ENCODE data around the gene ZNF701.

The ZNF701 gene
- long read RNA-seq, result 0 reads

DNA sequence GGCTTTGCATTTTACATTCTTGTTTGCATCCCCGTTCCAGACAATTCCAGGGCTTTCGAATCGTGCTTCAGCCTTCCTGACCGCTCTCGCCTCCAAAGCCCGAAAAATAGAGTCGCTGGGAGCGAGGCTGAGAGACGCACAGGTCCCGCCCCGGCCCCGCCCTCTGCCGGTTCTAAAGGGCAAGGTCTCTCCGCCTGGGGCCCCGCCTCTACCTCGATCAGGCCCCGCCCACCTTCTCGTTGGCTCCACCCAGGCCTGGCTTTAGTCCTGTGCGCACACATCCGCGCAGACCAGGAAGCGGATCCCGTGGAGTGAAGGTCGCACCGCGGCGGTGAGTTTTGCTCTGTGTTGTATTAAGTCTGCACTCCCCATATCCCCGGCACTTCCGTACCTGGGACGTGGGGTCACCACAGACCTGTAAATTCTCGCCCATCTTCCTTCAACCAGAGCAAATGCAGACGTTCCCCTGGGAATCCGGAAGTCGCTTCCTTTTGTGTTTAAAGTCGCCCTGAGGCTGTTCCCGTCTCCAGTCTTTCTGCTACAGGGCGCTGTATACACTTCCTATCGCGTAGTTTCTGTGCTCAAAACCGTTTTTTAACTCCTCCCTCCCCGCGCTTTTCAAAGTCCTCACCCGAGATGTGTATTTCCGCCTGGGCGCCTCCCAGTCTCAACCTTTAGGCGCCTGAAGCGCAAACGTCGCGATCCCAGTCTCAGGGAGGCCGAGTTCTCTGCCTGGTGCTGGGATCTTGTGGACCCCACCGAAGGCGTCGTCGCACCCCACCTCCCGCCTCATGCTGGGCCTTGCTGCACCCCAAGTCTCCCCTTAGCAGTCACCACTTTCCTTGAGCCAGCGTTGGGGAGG lies at the start of gene ZNF701:
TSS of gene ZNF701 (plus strand) at position 288 of the 862 bp plus-strand sequence. CDS start 3,861 bp downstream, outside the sequence.
- DNase-seq (ENCODE audit: low read depth in 1 of 2, low spot score in 1 of 2), result peak; percentile 86 to 94
- Histone ChIP-seq H3K4me3 (replicated peaks; ENCODE audit: insufficient read depth, low read length) (peak within 1 kb of the TSS; percentile 55), H3K27me3 (ENCODE audit: insufficient read depth, poor library complexity, severe bottlenecking) (no peaks in the 10 kb centered on the region), H3K27ac (replicated peaks) (peak within 1 kb of the TSS; percentile 86)
- no peak for TF ChIP-seq GABPA (IDR thresholded peaks at IDR 0.05; ENCODE audit: low read depth)
- peak; percentile 56; the same call in 1 of the 2 replicates for TF ChIP-seq SPI1 (IDR thresholded peaks at IDR 0.05; ENCODE audit: borderline replicate concordance, low read depth)
- TF ChIP-seq, protein P1, sequence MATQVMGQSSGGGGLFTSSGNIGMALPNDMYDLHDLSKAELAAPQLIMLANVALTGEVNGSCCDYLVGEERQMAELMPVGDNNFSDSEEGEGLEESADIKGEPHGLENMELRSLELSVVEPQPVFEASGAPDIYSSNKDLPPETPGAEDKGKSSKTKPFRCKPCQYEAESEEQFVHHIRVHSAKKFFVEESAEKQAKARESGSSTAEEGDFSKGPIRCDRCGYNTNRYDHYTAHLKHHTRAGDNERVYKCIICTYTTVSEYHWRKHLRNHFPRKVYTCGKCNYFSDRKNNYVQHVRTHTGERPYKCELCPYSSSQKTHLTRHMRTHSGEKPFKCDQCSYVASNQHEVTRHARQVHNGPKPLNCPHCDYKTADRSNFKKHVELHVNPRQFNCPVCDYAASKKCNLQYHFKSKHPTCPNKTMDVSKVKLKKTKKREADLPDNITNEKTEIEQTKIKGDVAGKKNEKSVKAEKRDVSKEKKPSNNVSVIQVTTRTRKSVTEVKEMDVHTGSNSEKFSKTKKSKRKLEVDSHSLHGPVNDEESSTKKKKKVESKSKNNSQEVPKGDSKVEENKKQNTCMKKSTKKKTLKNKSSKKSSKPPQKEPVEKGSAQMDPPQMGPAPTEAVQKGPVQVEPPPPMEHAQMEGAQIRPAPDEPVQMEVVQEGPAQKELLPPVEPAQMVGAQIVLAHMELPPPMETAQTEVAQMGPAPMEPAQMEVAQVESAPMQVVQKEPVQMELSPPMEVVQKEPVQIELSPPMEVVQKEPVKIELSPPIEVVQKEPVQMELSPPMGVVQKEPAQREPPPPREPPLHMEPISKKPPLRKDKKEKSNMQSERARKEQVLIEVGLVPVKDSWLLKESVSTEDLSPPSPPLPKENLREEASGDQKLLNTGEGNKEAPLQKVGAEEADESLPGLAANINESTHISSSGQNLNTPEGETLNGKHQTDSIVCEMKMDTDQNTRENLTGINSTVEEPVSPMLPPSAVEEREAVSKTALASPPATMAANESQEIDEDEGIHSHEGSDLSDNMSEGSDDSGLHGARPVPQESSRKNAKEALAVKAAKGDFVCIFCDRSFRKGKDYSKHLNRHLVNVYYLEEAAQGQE (IDR thresholded peaks at IDR 0.05; ENCODE audit: insufficient replicate concordance, low read depth), result no peak
- peak; percentile 91 for TF ChIP-seq POLR2AphosphoS5 (IDR thresholded peaks at IDR 0.05; ENCODE audit: low read depth)
- TF ChIP-seq, protein P2, sequence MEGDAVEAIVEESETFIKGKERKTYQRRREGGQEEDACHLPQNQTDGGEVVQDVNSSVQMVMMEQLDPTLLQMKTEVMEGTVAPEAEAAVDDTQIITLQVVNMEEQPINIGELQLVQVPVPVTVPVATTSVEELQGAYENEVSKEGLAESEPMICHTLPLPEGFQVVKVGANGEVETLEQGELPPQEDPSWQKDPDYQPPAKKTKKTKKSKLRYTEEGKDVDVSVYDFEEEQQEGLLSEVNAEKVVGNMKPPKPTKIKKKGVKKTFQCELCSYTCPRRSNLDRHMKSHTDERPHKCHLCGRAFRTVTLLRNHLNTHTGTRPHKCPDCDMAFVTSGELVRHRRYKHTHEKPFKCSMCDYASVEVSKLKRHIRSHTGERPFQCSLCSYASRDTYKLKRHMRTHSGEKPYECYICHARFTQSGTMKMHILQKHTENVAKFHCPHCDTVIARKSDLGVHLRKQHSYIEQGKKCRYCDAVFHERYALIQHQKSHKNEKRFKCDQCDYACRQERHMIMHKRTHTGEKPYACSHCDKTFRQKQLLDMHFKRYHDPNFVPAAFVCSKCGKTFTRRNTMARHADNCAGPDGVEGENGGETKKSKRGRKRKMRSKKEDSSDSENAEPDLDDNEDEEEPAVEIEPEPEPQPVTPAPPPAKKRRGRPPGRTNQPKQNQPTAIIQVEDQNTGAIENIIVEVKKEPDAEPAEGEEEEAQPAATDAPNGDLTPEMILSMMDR (IDR thresholded peaks at IDR 0.05; ENCODE audit: insufficient read depth, low read length), result no peak

DNA sequence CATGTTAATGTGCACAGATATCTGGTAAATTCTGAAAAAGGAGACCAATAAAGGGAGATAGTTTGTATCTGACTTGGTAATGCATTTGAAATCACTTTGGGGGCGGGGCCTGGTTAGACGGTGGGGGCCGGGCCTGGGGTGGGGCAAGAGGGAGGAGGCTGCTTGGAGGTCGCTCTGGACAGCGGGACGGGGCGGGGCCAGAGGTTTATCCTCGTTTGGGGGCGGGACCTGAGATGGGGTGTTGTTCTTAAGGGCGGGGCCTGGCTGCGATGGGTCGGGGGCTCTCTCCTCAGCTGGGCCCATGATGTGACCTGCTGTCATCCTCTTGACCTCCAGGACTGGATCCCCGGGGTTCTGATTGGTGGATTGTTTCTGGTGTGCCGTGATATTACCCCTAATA lies 47.5 kb upstream of the ZNF701 start:
- DNase-seq (ENCODE audit: low read depth in 1 of 2, low spot score in 1 of 2), result no peak
- no peak overlapping the region for H3K27ac ChIP-seq (replicated peaks)
- TF ChIP-seq POLR2AphosphoS5 (IDR thresholded peaks at IDR 0.05; ENCODE audit: low read depth) (no peak), GABPA (IDR thresholded peaks at IDR 0.05; ENCODE audit: low read depth) (no peak), SPI1 (IDR thresholded peaks at IDR 0.05; ENCODE audit: borderline replicate concordance, low read depth) (no peak)
- TF ChIP-seq, protein P1 (IDR thresholded peaks at IDR 0.05; ENCODE audit: insufficient replicate concordance, low read depth), result no peak
- TF ChIP-seq, protein P2 (IDR thresholded peaks at IDR 0.05; ENCODE audit: insufficient read depth, low read length), result no peak
- no peak overlapping the region for H3K4me3 ChIP-seq (replicated peaks; ENCODE audit: insufficient read depth, low read length)
- H3K27me3 ChIP-seq (ENCODE audit: insufficient read depth, poor library complexity, severe bottlenecking), result no peaks in the 10 kb centered on the region

DNA sequence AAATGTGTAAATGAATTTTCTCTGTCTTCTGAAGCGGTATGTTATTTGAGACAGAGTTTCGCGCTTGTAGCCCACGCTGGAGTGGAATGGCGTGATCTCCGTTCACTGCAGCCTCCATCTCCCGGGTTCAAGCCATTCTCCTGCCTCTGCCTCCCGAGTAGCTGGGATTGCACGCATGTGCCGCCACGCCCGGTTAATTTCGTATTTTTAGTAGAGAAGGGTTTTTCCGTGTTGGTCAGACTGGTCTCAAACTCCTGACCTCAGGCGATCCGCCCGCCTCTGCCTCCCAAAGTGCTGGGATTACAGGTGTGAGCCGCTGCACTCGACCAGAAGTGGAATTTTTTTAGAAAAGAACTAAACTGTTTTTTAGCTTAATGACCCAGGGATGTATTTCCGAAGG lies 46.0 kb upstream of the ZNF701 start:
- no peak for TF ChIP-seq POLR2AphosphoS5 (IDR thresholded peaks at IDR 0.05; ENCODE audit: low read depth)
- TF ChIP-seq SPI1 (IDR thresholded peaks at IDR 0.05; ENCODE audit: borderline replicate concordance, low read depth), result no peak
- TF ChIP-seq, protein P1 (IDR thresholded peaks at IDR 0.05; ENCODE audit: insufficient replicate concordance, low read depth), result no peak
- TF ChIP-seq GABPA (IDR thresholded peaks at IDR 0.05; ENCODE audit: low read depth), result no peak
- TF ChIP-seq, protein P2 (IDR thresholded peaks at IDR 0.05; ENCODE audit: insufficient read depth, low read length), result no peak
- Histone ChIP-seq H3K27ac (replicated peaks) (no peak overlapping the region), H3K27me3 (ENCODE audit: insufficient read depth, poor library complexity, severe bottlenecking) (no peaks in the 10 kb centered on the region), H3K4me3 (replicated peaks; ENCODE audit: insufficient read depth, low read length) (no peak overlapping the region)
- no peak for DNase-seq (ENCODE audit: low read depth in 1 of 2, low spot score in 1 of 2)
